ENCODE data around the gene EYA2.
"Not testable (repeated sequence)": the region's sequence is repeated elsewhere in the genome, so short reads cannot be mapped to it uniquely, and the experiment has no call there.

Gene EYA2

DNA sequence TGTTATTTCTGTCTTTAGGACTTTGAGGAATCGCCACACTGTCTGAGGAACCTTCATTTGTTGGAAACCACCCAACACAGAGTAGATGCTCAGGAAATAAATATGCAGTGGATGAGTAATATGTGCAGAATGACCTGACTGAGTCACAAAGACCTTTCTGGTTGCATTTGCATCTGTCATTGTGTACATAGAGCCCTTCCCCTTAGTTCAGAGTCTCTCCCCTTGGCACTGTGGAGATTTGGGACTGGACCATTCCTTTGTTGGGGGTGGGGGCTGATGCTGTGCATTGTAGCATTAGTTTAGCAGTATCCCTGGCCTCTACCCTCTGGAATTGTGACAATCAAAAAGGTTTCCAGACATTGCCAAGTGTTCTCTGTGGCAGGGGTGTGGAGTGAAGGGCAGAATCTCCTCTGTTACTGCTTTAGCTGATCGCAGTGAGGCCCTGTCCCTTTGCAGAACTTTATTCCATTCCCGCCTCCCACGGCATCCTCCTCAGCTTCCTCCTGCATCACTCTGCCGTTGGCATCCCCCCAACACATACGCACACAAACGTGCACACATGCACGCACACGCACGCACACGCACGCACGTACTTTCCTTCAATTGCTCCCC is 64.5 kb downstream of the EYA2 start:
- DNase-seq = no peak

GRCh38 chr20:46959821-46960220 is 65.2 kb downstream of the EYA2 start:
- no peak for DNase-seq

- DNase-seq = no peak
Measured at GRCh38 chr20:46960536-46960935, 65.9 kb downstream of the EYA2 start.

DNA sequence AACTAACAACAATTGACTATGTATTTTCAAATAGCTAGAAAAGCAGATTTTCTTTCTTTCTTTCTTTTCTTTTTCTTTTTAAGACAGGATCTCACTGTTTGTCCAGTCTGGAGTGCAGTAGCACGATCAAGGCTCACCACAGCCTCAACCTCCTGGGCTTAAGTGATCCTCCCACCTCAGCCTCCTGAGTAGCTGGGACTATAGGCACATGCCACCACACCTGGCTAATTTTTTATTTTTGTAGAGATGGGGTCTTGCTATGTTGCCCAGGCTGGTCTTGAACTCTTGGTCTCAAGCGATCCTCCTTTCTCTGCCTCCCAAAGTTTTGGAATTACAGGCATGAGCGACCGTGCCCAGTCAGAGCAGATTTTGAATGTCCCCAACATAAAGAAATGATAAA is 67.3 kb downstream of the EYA2 start:
- DNase-seq = not testable (repeated sequence)

DNA sequence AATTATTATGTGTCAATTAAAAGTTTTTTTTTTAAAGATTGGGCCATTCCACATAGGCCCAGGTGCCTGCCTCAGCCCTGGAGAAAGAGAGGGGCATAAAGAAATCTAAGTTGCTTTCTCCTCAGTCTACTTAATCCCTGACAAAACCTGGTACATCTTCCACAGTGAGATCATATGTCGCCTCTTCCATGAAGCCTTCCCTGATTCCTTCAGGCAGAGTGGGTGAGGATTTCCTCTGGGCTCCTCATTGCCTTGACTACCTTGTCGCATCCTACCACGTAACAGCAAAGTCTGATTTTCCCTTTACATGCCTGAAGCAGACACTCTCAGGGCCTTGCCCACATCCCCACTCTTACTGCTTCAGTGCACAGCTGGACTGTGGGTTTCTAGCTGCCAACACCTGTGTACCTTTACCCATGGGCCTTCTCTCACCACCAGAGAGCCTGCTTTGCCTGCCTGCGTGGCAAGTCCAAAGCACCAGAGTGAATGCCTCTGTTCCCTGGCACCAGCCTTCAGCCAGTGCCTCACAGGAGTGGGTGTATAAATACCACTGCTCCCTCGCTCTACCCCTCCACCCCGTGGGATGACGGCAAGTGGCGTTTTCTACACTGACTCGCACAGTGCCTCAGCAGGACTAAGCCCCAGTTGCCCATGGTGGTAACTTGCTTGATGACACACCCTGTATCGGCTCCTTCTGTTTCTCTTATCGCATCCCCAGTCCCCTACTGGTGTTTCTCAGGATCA is 68.0 kb downstream of the EYA2 start:
- no peak for DNase-seq

DNA sequence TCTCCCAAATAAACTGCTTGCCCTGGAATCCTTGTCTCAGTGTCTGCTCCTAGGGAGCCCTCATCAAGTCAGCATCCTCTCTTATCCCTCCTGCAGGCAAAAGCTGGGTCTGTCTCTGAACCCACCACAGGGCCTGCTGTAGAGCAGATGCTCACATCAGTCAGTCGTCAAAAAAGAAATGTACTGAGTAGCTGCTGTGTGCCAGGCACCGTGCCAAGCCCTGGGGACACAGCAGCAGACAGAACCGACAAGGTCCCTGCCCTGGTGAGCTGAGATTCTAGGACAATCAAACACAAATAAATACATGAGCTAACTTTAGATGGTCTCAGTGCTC is 68.5 kb downstream of the EYA2 start:
- DNase-seq = peak; percentile 12

- DNase-seq = peak; percentile 25
Measured at GRCh38 chr20:46963758-46964617, 69.3 kb downstream of the EYA2 start.

GRCh38 chr20:46964618-46965455 is 70.2 kb downstream of the EYA2 start:
- DNase-seq = no peak

- DNase-seq = no peak
Measured at GRCh38 chr20:46965477-46965876, 70.8 kb downstream of the EYA2 start.

DNA sequence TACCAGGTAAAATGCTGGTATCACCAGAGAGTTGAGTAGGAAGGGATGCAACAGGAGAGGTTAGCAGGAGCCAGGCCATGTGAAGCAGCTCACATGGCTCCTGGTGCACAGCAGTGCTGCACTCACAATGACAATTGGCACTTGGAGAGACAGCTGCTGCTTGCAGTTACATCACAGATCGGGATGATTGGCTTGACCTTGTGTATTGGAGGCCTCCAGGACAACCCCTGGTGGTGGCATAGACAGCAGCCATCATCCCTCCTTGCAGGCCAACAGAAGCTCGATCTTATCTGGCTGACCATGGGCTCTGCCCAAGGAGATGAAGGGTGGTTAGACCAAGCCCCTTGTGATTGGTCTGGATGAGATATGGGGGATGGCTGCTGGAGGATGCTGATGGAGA is 73.0 kb downstream of the EYA2 start:
- DNase-seq = no peak

GRCh38 chr20:46970937-46971630 is 76.4 kb downstream of the EYA2 start:
- DNase-seq = no peak

- DNase-seq = no peak
Measured at GRCh38 chr20:46973766-46974165, 79.1 kb downstream of the EYA2 start.

DNA sequence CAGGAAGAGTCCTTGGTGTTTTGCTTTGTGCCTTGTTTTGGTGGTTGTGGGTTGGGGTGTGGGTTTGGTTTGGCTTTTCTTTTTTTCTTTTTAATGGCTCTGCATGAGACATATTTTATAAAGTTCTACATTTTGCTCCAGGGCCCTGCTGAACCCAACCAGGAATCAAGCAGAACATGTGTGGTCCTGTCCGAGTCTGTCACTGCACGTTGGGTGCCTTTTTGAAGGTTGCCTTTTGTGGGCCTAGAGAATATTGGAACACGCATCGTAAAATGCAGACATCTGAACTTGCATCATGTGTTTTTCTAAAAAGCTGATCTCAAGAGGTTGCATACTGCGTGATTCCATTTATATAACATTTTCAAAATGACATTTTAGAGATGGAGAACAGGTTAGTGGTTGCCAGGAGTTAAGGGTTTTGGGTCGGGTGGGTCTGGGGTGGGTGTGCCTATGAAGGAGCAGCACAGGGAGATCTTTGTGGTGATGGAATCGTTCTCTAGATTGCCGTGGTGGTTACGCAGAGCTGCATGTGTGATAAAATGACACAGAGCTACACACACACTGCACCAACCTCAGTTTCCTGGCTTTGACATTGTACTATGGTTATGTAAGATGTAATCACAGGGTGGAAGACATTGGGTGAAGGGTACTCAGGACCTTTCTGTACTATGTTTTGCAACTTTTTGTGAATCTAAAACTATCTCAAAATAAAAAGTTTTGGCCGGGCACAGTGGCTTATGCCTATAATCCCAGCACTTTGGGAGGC is 80.2 kb downstream of the EYA2 start:
- no peak for DNase-seq

DNA sequence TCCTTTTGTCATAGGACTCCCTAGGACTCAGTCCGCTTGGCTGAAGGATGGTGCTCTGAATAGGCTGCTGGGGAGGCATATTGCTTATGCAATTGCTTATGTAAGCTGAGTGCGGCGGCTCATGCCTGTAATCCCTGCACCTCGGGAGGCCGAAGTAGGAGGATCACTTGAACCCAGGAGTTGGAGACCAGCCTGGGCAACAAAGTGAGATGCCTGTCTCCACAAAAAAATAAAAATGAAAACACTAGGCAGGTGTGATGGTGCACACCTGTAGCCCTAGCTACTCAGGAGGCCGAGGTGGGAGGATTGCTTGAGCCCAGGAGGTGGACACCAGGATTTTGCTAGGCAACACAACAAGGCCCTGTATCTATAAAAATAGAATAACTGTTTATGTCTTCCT is 81.3 kb downstream of the EYA2 start:
- no peak for DNase-seq

- no peak for DNase-seq
Measured at GRCh38 chr20:46977204-46977603, 82.6 kb downstream of the EYA2 start.

DNA sequence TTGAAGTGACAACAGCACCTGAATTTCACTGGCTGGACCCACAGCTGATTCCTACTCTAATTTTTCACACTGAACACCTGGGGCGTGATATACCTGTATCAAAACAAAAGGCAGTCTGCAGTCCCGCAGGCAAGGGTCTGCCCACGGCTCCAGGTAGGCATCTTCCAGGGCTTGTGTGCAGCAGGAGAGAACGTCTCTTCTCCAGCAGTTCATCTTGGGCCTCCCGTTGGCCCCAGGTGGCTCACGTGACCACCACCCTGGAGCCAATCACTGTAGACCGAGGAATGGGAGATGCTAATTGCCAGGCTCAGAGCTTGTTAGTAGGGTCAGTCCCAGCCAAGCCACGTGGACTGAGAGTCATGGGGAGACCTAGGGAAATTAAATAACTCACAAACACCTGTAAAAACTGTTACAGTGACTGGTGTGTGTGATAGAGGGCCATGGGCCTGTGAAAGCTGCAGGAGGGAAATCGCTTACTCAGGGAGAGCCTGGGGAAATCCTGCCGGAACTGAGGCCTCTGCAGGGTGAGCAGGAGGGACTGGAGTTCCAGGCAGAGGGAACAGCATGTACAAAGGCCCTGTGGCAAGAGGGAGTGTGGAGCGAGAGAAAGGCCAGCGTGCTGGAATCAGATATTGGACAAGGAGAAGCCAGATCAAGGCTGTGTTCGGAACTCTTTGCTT is 83.4 kb downstream of the EYA2 start:
- DNase-seq = no peak

GRCh38 chr20:46978951-46979491 is 84.4 kb downstream of the EYA2 start:
- no peak for DNase-seq

GRCh38 chr20:46979603-46980241 is 85.1 kb downstream of the EYA2 start:
- DNase-seq = no peak

GRCh38 chr20:46981184-46981583 is 86.5 kb downstream of the EYA2 start:
- no peak for DNase-seq

DNA sequence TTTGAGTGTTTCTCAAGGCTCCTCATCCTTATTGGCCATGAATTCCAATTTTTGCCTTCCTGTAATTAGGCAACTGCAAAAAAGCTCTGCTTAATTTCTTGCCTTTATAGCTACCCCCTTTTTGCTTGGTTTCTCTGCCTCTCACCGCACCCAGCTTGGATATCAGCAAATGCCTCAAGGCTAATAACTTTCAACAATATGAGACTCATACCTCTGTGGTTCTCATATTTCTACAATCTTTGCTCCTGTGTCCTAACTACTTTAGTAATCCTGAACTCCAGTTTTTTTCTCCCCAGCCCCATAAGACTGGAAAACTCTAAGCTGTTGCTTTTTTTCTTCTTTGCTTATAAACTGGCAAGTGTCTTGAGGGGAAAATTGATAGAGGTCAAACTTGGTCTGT is 88.8 kb downstream of the EYA2 start:
- no peak for DNase-seq
